IPS-15b (cell line): ENCODE data around the gene OXTR.
A peak's percentile ranks its signal among the peaks of the same experiment; 100 is the strongest.

Source experiments
- H3K27me3 ChIP-seq: one replicate; pipeline ENCODE4 v1.6.1; 2013; ENCODE audit warnings: low read length; ENCODE audit not compliant: control insufficient read depth, insufficient read depth
- H3K36me3 ChIP-seq: one replicate; pipeline ENCODE4 v1.6.1; 2013; ENCODE audit warnings: low read length; ENCODE audit not compliant: control insufficient read depth, insufficient read depth
- H3K4me1 ChIP-seq: one replicate; pipeline ENCODE4 v1.6.1; 2013; ENCODE audit warnings: mild to moderate bottlenecking, low read length; ENCODE audit not compliant: control insufficient read depth, insufficient read depth
- H3K4me3 ChIP-seq: one replicate; pipeline ENCODE4 v1.5.1; 2013; ENCODE audit warnings: low read depth, low read length
- H3K9ac ChIP-seq: one replicate; pipeline ENCODE4 v1.6.1; 2013; ENCODE audit warnings: low read depth, mild to moderate bottlenecking, low read length
- H3K9me3 ChIP-seq: one replicate; pipeline ENCODE4 v1.6.1; 2013; ENCODE audit warnings: mild to moderate bottlenecking, low read length; ENCODE audit not compliant: control insufficient read depth, insufficient read depth

The OXTR gene

GRCh38 chr3:8755097-8755496 lies 14.3 kb downstream of the OXTR start:
- H3K4me1 ChIP-seq: no peaks in the 10 kb centered on the region
- H3K27me3 ChIP-seq: no peaks in the 10 kb centered on the region
- no peak overlapping the region for H3K9ac ChIP-seq
- H3K36me3 ChIP-seq: no peaks in the 10 kb centered on the region
- H3K9me3 ChIP-seq: no peaks in the 10 kb centered on the region
- no peak overlapping the region for H3K4me3 ChIP-seq

DNA sequence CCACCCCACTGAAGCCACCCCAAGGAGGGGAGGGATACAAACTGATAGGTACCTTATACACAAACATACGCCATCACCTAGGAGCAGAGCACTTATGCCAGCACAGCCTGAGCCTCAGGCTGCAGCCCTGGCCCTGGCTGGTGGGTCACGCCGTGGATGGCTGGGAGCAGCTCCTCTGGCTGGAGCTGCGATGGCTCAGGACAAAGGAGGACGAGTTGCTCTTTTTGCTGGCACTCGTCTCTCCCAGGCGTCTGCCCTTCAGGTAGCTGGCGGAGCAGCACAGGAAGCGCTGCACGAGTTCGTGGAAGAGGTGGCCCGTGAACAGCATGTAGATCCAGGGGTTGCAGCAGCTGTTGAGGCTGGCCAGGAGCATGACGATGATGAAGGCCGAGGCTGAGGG lies 16.6 kb downstream of the OXTR start:
- H3K4me3 ChIP-seq: no peak overlapping the region
- no peak overlapping the region for H3K9ac ChIP-seq
- no peaks in the 10 kb centered on the region for H3K27me3 ChIP-seq
- H3K36me3 ChIP-seq: no peaks in the 10 kb centered on the region
- H3K9me3 ChIP-seq: no peaks in the 10 kb centered on the region
- no peaks in the 10 kb centered on the region for H3K4me1 ChIP-seq

DNA sequence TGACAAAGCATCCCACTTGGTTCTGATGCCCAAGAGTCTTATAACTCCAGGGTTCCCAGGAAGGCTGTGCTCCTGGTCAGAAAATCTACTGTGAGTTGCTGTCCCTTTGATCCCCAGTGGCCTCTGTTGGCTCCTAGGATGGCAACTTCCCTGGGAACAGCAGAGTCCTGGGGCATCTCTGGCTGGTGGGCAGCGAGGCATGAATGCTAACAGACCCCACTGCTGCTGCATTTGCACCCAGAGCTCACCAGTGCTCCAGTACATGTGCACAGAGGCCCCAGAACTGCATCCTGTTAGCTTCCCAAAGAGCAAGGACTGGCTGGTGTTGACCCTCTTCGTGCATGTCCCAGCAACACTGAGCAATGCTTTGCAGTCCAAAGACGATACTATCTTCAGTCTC lies 20.1 kb downstream of the OXTR start:
- H3K9me3 ChIP-seq: no peaks in the 10 kb centered on the region
- no peak overlapping the region for H3K9ac ChIP-seq
- H3K36me3 ChIP-seq: no peaks in the 10 kb centered on the region
- H3K4me3 ChIP-seq: no peak overlapping the region
- H3K4me1 ChIP-seq: no peaks in the 10 kb centered on the region
- no peaks in the 10 kb centered on the region for H3K27me3 ChIP-seq

DNA sequence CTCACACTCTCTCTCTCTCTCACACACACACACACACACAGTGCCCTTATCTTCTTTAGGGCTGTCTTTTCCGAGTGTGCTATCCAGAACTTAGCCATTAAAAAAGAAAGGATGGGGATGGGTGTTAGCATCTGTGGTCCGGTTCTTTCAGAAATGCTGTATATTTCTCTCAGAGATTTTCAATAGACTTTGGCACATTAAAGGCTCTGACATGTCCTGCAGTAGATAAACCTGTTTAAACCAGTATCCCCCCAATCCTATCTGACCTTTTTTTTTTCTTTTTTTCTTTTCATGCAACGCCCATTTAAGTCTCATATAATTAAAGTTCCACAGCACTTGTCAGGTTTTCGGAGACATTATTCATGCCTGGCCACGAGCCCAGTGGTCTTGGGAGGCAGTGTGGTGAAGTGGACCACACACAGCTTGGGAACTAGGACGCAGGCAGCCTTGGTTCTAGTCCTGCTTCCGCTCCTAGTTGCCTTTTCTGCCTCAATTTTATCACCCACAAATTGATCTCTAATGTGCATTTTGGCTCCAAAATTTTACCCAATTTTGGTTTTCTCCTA lies 22.6 kb downstream of the OXTR start:
- H3K4me3 ChIP-seq: no peak overlapping the region
- no peaks in the 10 kb centered on the region for H3K36me3 ChIP-seq
- no peaks in the 10 kb centered on the region for H3K9me3 ChIP-seq
- H3K4me1 ChIP-seq: peaks cover 12% of the 10 kb centered on the region
- no peaks in the 10 kb centered on the region for H3K27me3 ChIP-seq
- H3K9ac ChIP-seq: no peak overlapping the region

GRCh38 chr3:8745619-8746370 lies 23.6 kb downstream of the OXTR start:
- Histone ChIP-seq H3K4me3 (no peak overlapping the region), H3K36me3 (no peaks in the 10 kb centered on the region), H3K4me1 (peaks cover 19% of the 10 kb centered on the region), H3K9ac (no peak overlapping the region), H3K9me3 (no peaks in the 10 kb centered on the region), H3K27me3 (no peaks in the 10 kb centered on the region)

- Histone ChIP-seq H3K9me3 (no peaks in the 10 kb centered on the region), H3K27me3 (no peaks in the 10 kb centered on the region), H3K36me3 (no peaks in the 10 kb centered on the region), H3K9ac (no peak overlapping the region), H3K4me3 (no peak overlapping the region), H3K4me1 (peaks cover 20% of the 10 kb centered on the region)
Observed at GRCh38 chr3:8743911-8744310, 25.5 kb downstream of the OXTR start.

GRCh38 chr3:8743021-8743601 lies 26.3 kb downstream of the OXTR start:
- Histone ChIP-seq H3K27me3 (no peaks in the 10 kb centered on the region), H3K4me1 (peaks cover 20% of the 10 kb centered on the region), H3K36me3 (no peaks in the 10 kb centered on the region), H3K9me3 (no peaks in the 10 kb centered on the region), H3K9ac (no peak overlapping the region), H3K4me3 (no peak overlapping the region)

GRCh38 chr3:8741581-8742261 lies 27.7 kb downstream of the OXTR start:
- Histone ChIP-seq H3K9me3 (no peaks in the 10 kb centered on the region), H3K36me3 (no peaks in the 10 kb centered on the region), H3K9ac (no peak overlapping the region), H3K27me3 (no peaks in the 10 kb centered on the region), H3K4me1 (peaks cover 20% of the 10 kb centered on the region), H3K4me3 (peak overlapping the region; percentile 30)

GRCh38 chr3:8739757-8740504 lies 29.5 kb downstream of the OXTR start:
- peaks cover 20% of the 10 kb centered on the region for H3K4me1 ChIP-seq
- no peak overlapping the region for H3K4me3 ChIP-seq
- no peaks in the 10 kb centered on the region for H3K36me3 ChIP-seq
- no peaks in the 10 kb centered on the region for H3K9me3 ChIP-seq
- no peaks in the 10 kb centered on the region for H3K27me3 ChIP-seq
- no peak overlapping the region for H3K9ac ChIP-seq

DNA sequence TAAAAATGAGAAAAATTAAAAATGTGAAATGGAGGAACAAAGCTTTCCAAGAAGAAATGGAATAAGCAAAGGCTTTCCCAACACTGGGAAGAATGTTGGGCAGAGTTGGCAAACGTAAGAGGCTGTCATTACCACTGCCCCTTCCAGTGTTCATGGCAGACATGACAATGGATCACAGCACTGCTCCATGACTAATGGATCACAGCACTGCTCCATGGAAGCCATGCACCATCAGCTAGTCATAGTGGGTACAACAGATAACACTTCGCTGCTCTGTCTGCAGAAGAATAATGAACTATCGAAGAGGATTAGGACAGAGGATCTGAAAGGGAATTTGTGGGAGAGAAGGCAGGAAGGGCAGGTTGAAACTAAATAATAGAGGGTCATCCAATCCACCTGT lies 30.8 kb downstream of the OXTR start:
- no peak overlapping the region for H3K4me3 ChIP-seq
- H3K27me3 ChIP-seq: no peaks in the 10 kb centered on the region
- no peak overlapping the region for H3K9ac ChIP-seq
- H3K4me1 ChIP-seq: peaks cover 18% of the 10 kb centered on the region
- H3K9me3 ChIP-seq: no peaks in the 10 kb centered on the region
- no peaks in the 10 kb centered on the region for H3K36me3 ChIP-seq

- no peaks in the 10 kb centered on the region for H3K27me3 ChIP-seq
- no peak overlapping the region for H3K4me3 ChIP-seq
- H3K4me1 ChIP-seq: peaks cover 17% of the 10 kb centered on the region
- no peaks in the 10 kb centered on the region for H3K36me3 ChIP-seq
- no peaks in the 10 kb centered on the region for H3K9me3 ChIP-seq
- H3K9ac ChIP-seq: no peak overlapping the region
Observed at GRCh38 chr3:8737823-8738222, 31.6 kb downstream of the OXTR start.
